ENCODE data around the gene P2RY14. TPM values are rescaled to one million over a fixed set of nuclear protein-coding genes. Genes with fewer than 3 reads are reported as not detected.

P2RY14 gene
- total RNA-seq, 1 donor from 2014 or later = 1.5 TPM

DNA sequence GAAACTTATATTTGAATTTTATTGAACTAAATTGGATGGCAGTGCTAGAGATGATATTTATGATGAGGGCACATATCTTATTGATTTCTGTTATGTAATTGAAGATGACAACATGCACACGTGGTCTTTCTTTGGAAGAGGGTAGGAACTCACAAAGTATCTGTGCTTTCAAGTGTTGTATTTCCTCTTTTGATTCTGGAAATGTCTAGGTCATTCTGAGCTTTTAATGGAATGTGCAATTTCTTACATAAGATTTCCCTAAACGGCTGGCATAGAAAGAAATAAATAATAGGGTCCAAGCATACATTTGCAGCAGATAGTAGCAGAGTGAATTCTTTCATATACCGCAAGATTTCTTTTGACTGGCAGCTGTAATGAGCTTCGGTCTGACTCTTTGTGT is 65.2 kb downstream of the P2RY14 start:
- ChIA-PET POLR2A (interaction anchor here (0.6 kb wide), 1 partner anchor 64 kb away, joined by 4 read pairs; no protein-coding TSS in a partner anchor), CTCF (interaction anchor here (1.0 kb wide), 1 partner anchor 100 kb away, joined by 3 read pairs; no protein-coding TSS in a partner anchor)
- intact Hi-C loops (cut with micrococcal nuclease) = no loop called here
- Mint-ChIP-seq H3K4me1 (peaks cover 9% of the 10 kb centered on the region), H3K9me3 (no peaks in the 10 kb centered on the region), H3K36me3 (ENCODE audit: low read depth) (no peaks in the 10 kb centered on the region), H3K27ac (no peak overlapping the region), H3K27me3 (no peaks in the 10 kb centered on the region), H3K4me3 (no peak overlapping the region)
- DNase-seq = no peak
- no peak for ATAC-seq (ENCODE audit: low read depth)
- TF ChIP-seq, protein P1, sequence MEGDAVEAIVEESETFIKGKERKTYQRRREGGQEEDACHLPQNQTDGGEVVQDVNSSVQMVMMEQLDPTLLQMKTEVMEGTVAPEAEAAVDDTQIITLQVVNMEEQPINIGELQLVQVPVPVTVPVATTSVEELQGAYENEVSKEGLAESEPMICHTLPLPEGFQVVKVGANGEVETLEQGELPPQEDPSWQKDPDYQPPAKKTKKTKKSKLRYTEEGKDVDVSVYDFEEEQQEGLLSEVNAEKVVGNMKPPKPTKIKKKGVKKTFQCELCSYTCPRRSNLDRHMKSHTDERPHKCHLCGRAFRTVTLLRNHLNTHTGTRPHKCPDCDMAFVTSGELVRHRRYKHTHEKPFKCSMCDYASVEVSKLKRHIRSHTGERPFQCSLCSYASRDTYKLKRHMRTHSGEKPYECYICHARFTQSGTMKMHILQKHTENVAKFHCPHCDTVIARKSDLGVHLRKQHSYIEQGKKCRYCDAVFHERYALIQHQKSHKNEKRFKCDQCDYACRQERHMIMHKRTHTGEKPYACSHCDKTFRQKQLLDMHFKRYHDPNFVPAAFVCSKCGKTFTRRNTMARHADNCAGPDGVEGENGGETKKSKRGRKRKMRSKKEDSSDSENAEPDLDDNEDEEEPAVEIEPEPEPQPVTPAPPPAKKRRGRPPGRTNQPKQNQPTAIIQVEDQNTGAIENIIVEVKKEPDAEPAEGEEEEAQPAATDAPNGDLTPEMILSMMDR (IDR thresholded peaks at IDR 0.05) = no peak

DNA sequence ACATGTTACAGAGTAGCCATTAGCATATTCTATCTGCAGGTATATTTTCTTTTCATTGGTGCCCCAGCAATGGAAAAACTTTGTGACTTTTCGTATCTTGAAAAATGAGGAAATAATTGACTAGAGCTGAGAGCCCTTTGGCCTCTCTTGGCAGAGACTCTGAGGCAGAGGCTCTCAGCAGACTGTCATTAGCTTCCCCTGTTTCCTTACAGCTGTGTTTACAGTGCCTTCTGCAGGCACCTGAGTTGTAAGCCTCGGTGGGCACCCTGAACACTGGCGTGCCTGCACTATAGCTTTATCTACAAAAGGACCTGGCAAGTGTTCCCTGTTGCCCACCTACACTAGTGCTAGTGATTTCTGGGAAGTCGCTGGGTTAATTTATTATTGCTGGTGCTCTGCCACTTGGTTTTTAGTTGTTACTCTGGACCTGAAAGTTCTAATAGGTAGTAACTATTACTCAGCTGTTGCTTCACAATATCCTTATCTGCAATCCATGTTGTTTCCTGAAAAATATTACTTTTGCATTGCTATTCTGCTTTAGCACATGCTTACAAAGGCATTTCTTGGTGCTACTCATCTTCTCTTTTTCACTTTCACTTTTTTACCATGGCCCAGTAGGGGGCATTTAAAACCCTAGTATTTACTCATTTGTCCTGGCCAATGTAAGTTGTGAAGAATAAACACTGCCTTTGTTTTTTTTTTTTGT is 67.5 kb downstream of the P2RY14 start:
- Mint-ChIP-seq H3K36me3 (ENCODE audit: low read depth) (no peaks in the 10 kb centered on the region), H3K4me1 (peaks cover 9% of the 10 kb centered on the region), H3K4me3 (peak overlapping the region; percentile 38), H3K27me3 (no peaks in the 10 kb centered on the region), H3K27ac (no peak overlapping the region), H3K9me3 (no peaks in the 10 kb centered on the region)
- TF ChIP-seq, protein P1 (IDR thresholded peaks at IDR 0.05) = no peak
- ATAC-seq (ENCODE audit: low read depth) (peak; percentile 21), DNase-seq (no peak)
- intact Hi-C loops (cut with micrococcal nuclease) = no loop called here
- POLR2A ChIA-PET = interaction anchor here (1.2 kb wide), 1 partner anchor 10 kb away, joined by 3 read pairs; no protein-coding TSS in a partner anchor
- CTCF ChIA-PET = interaction anchor here (0.6 to 1.1 kb wide), 4 partner anchors 8 to 253 kb away, joined by 3 to 4 read pairs (median 3); partner anchors contain the start of gene GPR171

DNA sequence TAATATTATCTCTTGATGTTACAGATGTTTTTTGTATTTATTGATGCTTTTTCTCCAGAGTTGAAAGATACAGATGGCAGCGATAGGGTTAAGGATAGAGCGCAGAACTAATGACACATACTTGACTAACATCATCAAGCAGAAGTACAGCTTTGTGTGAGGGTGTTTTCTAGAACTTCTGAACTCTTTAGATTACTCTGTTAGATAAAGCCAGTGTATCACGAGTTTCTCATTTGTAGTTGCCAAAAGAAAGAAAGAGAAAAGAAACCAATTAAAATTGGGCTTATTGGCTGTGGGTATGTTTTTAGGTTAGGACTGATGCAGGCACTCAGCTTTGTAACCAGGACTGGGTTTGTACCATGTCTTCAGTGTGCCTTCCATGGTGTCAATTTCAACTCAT is 68.7 kb downstream of the P2RY14 start:
- POLR2A ChIA-PET = no interaction called here

DNA sequence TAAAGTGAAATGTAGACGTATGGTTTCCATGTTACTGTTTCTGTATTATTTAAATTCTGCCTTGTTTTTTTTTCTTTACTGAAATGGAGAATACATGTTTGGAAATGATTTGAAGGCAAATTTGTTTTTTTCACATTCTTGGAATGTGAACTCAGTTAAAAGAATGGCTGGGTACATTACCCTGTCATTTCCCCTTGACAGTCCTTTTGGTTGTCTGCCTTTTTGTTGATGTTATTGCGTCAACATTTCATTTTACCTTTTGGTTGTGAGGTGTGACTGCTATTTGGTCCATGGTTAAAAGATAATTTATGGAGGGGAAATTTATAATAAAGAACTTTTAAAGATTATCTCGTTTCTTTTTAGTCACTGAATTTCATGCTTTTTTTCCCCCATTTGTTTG is 72.1 kb downstream of the P2RY14 start:
- Mint-ChIP-seq H3K4me1 (peaks cover 11% of the 10 kb centered on the region), H3K27me3 (no peaks in the 10 kb centered on the region), H3K9me3 (no peaks in the 10 kb centered on the region), H3K27ac (no peak overlapping the region), H3K4me3 (no peak overlapping the region), H3K36me3 (ENCODE audit: low read depth) (no peaks in the 10 kb centered on the region)
- ATAC-seq (ENCODE audit: low read depth) = no peak
- ChIA-PET POLR2A (no interaction called here), CTCF (interaction anchor here (1.0 kb wide), 1 partner anchor 120 kb away, joined by 3 read pairs; no protein-coding TSS in a partner anchor)
- TF ChIP-seq, protein P1 (IDR thresholded peaks at IDR 0.05) = no peak
- intact Hi-C loops (cut with micrococcal nuclease) = no loop called here
- DNase-seq = no peak

More for the DNA sequence above, 68.7 kb downstream of the P2RY14 start:
- TF ChIP-seq, protein P1 (IDR thresholded peaks at IDR 0.05) = no peak
- intact Hi-C loops (cut with micrococcal nuclease) = no loop called here
- Mint-ChIP-seq H3K4me3 (no peak overlapping the region), H3K4me1 (peaks cover 9% of the 10 kb centered on the region), H3K27ac (no peak overlapping the region), H3K9me3 (no peaks in the 10 kb centered on the region), H3K36me3 (ENCODE audit: low read depth) (no peaks in the 10 kb centered on the region), H3K27me3 (no peaks in the 10 kb centered on the region)
- ATAC-seq (ENCODE audit: low read depth) = no peak
- no peak for DNase-seq
- CTCF ChIA-PET = interaction anchor here (1.1 kb wide), 1 partner anchor 53 kb away, joined by 3 read pairs; no protein-coding TSS in a partner anchor

DNA sequence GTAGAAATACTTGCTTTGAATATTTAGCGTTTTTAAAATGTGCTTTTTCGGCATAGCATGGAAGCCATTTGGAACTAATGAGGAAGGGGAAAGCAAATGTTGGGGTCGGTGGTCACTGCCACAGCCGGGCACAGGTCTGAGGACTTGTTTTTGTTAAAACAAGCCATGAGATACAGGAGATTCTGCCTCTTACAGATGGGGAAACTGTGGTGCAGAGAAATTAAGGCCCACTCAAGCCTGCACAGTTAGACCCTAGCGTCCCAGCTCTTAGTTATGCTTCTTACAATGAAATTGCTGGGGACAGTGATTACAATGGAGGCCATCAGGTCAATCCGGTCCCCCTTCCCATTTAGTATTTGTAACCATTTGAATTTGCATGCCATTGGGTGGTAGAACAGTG is 72.9 kb downstream of the P2RY14 start:
- intact Hi-C loops (cut with micrococcal nuclease) = no loop called here
- TF ChIP-seq, protein P1 (IDR thresholded peaks at IDR 0.05) = no peak
- CTCF ChIA-PET = interaction anchor here (1.0 kb wide), 1 partner anchor 121 kb away, joined by 3 read pairs; no protein-coding TSS in a partner anchor

More for the DNA sequence above, 72.9 kb downstream of the P2RY14 start:
- Mint-ChIP-seq H3K27ac (no peak overlapping the region), H3K4me3 (no peak overlapping the region), H3K9me3 (no peaks in the 10 kb centered on the region), H3K36me3 (ENCODE audit: low read depth) (no peaks in the 10 kb centered on the region), H3K4me1 (peaks cover 4% of the 10 kb centered on the region), H3K27me3 (no peaks in the 10 kb centered on the region)
- DNase-seq (no peak), ATAC-seq (ENCODE audit: low read depth) (no peak)
- POLR2A ChIA-PET = no interaction called here
